COLO668 (cell line): ENCODE measurements around the gene SRGAP2C.
"Not testable (repeated sequence)": the region's sequence is repeated elsewhere in the genome, so short reads cannot be mapped to it uniquely, and the experiment has no call there.

ENCODE experiments used
- DNase-seq: peaks from one replicate; lab custom pipeline; 2025; ENCODE audit not compliant: unreplicated experiment; lab: John Stamatoyannopoulos, UW

SRGAP2C gene

DNA sequence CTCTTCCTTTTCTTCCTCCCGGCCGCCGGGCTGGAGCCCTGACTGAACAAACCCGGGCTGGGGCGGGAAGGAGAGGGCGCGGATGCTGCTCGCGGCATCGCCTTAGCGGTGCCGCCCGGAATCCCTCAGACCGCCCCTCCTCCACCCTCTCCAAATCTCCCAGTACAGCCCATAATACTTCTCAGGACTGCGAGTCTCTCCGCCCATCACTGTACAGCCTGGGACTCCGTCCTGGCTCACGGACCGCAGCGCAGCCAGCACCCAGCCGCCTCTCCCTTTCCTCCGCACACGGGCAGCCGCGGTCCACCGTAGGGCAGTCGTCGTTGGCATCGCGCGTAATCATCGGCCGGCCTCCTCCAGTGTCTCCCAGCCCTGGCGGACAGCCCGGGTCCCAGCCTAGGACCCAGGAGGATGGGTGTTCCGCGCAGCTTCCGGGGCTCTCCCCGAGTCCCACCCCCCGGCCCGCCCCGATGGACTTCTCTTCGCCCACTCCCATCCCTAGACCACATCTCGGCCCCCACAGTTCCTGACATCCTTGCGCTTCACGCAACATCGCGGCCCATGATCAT, 449 bp downstream of the SRGAP2C start:
- DNase-seq: not testable (repeated sequence)

DNA sequence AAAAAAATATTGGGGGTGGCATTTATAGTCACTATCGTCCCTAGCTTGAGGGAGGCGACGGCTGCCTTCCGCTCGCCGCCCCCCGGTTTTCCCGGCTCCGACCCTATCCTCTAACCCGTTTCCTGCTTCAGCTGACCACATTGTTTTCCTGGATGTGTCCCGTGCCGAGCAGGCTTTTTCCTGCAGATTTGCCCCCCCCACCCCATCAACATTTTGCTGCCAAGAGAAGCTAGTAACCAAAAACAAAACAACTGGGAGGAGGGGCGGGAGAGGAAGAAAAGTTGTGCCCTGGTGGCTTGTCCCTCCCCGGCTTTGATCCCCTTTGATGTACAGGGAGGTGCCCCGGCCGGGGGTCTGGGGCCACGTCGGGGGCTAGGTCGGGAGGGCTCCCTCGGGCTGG, 1.4 kb downstream of the SRGAP2C start:
- not testable (repeated sequence) for DNase-seq

DNA sequence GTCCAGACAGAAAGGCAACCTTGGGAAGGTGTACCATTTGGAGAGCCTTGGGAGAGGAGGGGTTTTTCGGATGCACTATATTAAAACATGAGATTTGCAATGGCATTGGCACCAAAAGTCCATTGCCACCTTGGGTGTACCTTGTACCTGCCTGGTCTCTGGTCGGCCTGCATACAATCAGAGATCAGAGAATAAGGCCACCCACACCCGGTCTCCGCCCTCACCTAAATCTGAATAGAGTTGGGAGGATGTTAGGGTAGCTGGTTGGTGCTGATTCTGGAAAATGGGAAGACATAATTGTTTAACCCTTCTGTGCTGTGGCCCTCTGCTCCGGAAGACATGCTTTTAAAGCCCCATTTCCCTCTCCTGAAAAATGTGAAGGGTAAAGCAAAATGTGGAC, 3.1 kb downstream of the SRGAP2C start:
- not testable (repeated sequence) for DNase-seq

DNA sequence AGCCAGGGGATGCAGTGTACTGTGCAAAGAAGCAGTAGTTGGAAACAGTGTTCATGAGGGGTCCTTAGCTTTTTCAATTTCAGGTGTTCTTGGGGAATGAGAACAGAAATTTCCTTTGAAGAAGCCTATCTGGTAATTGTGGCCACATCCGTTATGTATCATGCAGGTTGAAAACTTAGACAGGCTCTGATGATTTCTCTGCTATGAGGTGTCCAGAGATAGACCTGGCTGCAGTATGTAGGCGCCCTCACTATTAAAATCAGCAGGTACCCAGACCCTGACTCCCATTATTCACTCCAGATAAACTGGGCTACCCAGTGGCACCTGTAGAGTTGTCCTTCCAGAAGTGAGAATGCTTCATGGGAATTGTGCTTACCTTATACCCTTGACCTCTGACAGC, 7.7 kb downstream of the SRGAP2C start:
- not testable (repeated sequence) for DNase-seq

DNA sequence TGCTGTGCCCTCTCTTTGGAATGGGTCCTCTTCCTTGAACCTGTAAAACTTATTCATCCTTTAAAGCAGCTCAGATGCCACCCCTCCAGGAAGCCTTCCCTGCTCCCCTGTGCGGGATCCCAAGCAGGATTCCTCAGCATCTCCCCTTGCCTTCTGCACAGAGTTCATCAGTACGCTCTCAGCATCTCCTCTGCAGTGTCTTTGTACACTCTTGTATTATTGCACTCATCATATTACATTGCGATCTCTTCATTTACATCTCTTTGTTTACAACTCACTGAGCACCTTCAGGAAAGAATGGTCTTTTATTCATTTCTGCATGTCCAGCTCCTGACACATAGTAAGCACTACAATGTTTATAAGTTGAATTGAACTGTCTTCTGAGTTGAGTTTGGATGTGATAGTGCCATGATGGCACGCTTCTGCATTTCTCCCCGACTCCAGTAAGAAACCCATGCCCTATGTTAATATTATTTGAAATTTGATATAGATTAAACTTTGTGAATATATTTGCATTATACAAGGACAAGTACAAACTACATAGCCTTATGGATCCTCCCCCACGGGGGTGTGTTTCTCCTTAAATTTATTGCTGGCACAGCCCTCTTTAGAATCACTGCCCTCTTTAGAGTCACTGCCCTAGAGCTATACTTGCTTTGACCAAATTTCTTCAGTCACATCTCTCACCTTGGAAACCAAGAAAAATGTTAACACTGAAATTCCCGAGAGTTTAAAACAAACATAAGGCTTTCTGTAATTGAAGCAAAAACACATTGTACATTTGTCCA, 12.5 kb downstream of the SRGAP2C start:
- DNase-seq: not testable (repeated sequence)

DNA sequence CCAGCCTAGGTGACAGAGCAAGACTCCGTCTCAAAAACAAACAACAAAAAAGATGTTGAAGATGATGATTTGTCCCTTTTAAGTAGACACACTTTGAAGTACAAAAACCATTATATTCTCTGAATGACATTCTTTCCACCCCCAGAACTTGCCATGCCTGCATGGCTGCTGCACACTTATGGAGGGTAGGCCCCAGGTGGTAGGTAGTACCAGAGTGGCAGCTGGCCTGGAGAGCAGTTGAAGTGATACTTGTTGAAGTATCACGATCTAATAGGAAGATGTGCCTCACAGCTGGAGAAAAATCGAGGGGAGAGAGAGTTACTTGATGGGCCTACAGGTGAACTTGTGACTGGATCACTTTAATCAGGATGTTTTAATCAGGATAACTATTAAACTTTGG, 15.0 kb downstream of the SRGAP2C start:
- not testable (repeated sequence) for DNase-seq

DNA sequence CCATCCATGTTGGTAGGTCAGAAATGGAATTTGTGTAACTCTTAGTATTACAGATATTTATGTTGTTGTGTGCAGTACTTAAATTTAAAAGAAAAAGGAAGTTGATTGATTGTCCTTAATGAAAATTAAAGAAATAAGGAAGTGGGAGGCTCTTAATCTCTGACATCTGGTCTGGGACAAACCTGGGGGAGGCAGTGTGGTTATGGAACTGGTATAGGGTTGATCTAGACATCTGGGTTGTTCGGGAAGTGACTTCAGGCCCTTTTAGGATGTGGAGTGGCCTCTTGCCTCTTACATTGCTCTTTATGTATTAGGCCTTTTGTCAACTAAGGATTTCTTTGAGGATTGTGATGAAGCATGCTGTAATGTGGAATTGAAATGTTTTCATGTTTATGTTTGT, 15.5 kb downstream of the SRGAP2C start:
- not testable (repeated sequence) for DNase-seq

DNA sequence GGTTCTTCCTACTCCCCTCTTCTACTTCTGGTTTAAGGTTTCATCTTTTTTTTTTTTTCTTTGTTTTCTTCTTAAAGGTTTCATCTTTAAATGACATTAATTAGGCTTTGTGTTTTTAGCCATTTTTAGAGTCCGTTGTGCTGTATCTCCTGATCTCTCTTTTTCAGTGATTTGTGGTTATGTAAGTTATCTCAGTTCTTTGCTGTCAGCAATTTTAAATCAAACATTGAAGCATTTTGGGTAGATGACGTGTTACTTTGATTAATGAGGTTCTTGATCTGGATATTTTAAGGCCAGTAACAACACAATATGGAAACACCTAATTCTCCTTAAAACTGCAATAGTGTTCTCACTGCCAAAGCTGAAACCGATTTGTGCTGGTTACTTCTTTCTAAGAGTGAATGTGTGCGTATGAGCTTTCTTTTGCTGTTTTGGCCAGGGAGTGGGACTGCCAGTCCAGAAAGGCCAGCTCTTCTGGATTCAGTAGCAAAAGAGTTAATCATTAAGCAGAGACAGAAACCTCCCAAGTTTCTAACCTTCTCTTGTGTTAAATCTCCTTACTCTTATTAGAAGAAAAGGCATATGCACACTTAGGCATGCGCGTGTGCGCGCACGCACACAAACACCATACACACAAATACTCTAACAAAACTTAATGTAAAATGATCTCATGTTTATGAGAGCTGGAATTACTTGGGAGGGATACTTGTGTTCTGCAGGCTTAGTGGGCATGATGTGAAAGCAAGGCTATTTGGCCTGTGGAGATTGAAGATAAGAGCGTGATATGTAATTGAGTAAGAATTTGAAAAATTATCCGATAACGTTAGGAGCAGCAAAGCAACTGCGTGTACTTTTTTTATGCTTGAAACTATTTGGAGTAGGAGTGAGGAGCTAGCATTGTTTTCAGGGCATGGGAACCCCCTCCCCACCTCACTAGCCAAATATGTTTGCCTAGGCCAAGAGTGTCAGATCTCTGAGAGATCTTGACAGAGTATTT, 16.5 kb downstream of the SRGAP2C start:
- not testable (repeated sequence) for DNase-seq

DNA sequence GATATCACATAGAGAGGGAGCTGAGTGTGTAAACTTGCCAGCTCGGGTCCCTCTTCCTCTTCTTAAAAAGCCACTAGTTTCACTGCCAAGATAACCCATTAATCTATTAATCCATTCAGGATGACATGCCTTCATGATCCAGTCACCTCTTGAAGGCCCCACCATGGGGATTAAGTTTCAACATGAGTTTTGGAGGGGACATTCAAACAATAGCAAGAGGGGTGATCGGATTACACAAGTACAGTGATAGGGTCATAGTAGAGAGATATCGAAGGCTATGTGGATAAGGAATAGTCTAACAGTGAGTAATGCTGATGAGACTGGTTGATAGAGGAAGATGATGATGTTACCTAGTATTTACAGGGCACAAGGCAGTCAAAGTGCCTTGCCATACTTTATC, 18.2 kb downstream of the SRGAP2C start:
- not testable (repeated sequence) for DNase-seq

DNA sequence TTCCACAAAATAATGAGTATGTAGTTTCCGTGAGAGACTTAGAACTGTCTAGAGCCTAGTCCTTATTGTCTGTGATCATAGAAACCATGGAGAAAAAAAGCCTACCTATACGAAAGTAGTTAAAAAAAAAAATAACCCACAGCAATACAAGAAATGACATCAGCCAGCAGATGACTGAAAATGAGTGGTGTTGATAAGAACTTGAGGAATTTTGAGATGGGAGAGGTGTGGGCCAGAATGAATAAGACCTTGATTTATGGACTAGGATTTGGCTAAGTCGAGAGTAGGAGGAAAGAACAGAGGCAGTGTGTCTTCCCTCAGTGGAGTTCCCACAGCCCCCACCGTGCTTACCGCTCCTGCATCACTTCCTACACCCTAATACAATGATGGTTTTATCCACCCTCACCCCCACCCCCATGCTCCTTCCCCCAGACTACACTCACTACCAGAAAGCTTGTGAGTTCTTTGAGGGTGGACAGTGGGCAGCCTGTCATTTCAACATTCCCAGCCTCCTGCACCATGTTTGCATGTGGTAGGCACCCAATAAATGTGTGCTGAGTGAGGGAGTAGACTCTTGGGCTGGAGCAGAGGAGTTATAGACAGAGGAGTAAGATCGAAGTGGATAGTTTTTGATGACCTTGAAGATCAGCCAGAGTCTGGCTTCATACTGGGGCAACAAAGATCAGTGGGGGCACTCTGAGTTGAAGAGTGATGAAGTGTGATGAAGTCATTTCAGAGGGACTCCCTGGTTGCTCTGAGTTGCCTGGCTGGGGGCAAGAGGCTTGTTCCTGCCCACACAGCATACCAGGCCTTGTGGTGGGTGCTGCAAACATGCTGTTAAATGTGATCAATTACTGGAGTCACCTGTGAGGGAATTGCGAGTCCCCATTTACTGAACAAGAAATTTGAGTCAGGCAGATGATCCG, 21.3 kb downstream of the SRGAP2C start:
- not testable (repeated sequence) for DNase-seq

DNA sequence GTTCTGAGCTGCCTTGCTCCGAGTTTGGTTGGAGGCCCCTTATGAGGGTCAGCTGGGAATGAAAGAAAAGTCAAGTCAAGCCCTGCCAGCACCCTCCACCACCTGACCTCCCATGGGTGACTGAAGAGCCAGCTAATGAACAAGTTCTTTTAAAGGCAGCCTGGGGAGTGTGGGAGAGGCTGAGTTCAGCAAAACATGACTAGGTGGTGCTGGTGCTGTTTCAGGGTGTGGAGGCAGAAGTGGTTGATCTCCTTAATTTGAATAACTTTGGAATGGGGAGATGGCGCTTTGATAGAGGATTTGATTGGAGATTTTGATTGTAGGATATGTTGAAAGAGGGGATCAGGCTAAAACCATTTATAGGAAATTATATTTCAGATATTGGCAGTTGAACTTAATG, 22.6 kb downstream of the SRGAP2C start:
- not testable (repeated sequence) for DNase-seq

DNA sequence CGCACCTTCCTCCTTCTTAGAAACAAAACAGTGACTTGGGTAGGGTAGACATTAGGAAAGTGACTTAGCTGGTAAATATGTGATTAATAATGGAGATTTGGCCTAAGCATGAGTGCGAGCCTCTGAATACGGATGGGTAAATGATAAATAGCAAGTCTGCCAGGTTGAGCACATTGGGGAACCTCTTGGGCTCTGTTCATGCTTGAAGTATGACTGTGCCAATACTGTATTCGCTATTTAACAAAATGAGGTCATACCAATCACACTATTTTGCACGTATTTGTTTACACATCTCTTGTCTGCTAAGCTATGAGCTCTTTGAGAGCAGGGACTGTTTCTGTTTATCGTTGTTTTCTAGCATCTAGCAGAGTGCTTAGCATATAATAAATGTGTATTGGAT, 23.6 kb downstream of the SRGAP2C start:
- not testable (repeated sequence) for DNase-seq

DNA sequence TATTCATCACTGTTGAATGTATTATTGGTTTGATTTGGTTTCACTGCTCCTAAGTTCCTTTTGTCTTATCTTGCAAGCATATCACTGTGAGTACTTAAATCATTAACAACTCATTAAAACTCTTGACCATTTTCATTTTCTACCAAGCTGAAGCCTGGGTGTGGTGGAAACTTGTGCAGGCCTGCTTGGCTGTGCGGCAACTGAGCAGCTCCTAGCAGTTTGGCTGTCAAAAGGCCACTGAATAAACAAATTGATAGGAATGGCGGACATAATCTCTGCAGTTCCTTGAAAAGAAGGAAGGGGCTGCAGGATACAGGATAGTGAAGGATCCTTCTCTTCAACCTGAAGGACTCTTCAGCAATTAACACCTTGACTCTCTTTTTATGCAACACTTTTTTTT, 26.0 kb downstream of the SRGAP2C start:
- not testable (repeated sequence) for DNase-seq

DNA sequence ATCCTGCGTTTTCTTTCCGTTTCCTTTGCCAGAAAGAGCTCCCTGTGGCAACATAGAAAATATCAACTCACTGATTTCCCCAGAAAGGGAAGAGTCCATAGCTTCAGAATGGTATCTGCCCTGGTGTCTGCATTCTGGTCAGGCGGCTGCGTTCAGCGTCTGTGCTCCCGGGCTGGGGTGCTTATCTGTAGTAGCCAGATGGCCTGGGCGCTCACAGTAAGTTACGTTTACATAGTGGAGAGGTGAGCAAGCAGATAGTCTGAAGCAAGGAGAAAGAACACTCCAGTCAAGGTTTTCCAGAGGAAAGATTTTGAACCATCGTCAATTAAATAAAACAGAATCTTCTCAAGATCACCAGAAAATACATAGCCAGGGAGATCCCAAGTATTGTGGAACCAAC, 28.7 kb downstream of the SRGAP2C start:
- DNase-seq: not testable (repeated sequence)

DNA sequence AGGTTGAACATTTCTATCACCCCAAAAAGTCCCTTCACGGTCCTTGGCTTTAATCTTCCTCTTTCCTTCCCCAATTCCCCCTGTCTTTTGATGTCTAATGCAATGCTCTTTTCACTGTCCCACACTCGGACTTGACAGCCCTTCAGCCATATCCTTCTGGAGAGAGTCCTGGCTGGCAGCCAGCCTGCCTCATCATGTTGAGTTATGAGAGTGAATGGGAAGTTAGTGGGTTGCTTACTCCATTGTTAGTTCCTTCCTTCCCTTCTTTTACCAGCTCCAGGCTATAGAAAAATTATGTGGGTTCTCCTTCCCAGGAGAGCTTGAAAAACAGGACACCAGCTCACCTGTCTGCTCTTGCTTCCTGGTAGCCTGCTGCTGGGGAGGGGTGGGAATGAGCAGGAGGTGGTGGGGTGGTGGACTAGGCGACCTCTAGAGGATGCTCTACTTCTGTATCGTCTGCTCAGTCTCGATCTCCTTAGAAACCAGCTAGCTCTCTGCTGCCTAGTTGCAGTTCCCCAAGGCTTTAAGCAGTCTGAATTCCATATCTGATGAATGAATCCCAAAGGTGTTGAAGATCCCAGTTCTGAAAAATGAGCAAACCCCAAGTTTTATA, 29.9 kb downstream of the SRGAP2C start:
- not testable (repeated sequence) for DNase-seq

DNA sequence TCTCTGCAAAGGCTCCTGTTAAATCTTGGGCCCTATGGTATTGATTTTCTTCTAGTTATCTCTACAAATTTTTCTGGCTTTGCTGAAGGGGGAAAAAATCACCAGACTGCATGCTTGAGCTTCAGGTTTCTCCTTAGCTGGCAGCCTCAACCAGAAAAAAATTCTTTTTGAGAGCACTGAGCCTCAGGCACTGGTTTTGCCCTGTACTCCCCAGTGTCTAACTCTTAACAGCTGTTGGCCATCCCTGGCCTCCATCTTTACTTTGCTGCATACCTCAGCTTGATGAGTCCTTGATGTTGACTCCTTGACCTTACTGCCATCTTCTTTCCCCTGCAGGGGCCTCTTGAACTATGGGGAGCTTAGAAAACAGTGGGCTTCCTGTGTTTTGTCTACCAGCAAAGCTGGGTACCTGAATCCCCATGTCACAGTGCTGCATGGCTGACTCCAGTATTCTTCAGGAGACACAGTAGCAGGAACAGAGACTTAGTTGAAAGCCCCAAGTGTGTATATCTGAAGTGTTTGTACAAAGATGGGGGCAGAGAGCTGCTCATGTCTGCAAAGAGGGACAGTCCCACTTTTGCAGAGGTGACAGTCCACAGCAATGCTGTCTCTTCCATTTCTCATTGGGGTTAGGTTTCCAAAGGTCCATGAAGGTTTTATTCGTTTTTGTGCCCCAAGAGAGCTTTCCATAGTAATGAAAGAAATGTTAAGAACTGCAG, 31.1 kb downstream of the SRGAP2C start:
- DNase-seq: not testable (repeated sequence)

DNA sequence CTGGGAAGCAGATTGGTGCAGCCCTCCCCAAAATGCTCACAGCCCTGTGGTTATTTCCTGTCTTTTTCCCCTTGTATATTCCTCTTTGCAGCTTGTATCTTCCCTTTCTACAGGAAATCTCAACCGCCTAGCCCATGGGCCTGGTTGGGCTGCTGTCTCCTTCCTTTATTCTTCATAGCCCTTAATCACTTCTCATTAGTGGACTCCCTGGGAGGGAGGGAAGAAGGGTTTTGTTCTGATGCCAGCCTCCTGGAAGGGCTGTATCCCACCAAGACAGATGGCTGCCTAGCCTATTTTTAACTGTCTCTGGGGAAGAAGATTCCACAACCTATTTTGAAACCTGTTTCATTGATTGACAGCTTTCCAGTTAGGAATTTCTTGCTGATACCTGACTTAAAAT, 31.9 kb downstream of the SRGAP2C start:
- DNase-seq: not testable (repeated sequence)

DNA sequence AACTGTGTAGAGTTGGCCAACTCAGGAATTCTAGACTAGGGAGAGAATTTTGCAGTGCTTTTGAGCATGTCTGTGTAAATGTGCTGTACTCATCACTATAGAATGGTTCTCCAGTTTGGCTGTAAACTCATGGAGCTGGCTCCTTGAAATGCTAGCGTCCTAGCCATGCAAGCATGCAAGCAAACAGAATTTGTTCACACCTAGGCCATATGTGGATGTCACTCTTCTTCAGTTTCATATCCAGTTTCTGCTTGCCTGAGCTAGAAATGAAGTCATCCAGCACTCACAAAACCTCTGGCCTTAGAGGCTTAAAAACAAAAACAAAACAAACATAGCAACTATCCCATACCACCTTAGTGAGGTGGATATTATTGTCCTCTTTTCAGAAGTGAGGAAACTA, 37.0 kb downstream of the SRGAP2C start:
- not testable (repeated sequence) for DNase-seq

DNA sequence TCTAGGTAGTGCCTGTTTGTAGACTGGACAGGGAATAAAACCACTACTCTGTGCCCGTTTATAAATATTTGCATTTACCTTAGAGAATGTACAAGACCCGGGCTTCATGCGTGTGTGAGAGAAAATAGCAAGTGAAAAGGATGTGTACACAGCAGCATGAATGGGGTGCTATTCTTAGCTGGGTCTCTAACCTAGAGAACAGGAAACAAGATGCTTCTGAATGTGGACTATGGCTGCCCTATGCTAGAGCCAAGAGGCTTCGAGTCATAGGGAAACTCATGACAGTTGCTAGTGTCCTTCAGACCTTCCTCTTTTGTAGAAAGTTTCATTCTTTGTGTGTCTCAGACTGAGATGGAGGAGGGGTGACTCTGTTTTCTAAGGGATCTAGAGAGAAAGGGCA, 39.9 kb downstream of the SRGAP2C start:
- DNase-seq: not testable (repeated sequence)
